ENCODE measurements around the gene FZD4.

Gene FZD4

DNA sequence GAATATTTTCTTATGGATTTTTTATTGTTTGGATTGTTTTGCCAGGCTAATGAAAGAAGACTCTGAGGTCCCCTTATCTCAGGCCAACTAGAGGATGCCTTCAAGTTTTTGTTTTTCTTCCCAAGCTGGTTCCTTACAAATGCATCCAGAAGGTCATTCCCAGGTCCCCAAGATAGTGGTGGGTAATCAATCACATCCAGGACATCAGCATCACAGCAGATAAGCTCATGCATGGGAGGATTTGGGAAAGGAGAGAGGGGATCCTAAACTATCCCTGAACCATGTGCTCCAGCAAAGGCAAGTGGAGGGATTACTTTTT lies 20.7 kb downstream of the FZD4 start:
- H3K4me1 ChIP-seq (ENCODE audit: control insufficient read depth in 1 of 2, insufficient read depth in 1 of 2, low read depth in 1 of 2, low read length in 1 of 2): no peaks in the 10 kb centered on the region

DNA sequence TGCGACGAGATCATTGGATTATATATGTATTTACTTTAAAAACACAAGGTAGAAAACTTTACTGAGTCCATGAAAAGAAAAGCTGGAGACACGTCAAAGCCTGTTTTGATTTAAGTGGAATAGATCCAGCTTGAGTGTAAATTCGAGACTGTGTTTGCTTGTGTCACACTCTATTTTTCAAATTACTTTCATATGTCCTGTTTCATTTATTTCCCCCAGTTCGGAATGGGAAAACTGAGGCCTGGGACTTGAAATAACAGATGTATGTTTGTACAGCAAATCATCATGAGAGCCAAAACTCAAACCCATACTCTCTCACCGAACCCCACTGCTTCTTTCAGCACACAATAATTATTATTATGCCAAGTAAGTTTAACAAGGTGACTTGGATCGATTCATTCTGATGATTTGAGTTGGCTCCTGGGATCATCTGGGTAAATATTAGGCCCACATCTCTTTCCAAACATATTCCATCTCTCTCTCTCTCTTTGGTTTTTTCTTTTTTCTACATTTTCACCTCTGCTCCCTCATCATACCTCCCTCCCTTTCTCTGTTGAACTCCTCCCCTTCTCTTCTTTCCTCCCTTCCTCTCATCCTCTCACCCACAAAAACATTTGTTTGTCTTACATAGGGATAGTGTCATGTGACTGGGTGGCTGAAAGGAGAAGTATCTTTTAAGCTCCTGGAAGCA lies 21.2 kb downstream of the FZD4 start:
- Histone ChIP-seq H3K27me3 (no peaks in the 10 kb centered on the region), H3K4me3 (ENCODE audit: low read depth in 1 of 2, low read length in 1 of 2) (no peak overlapping the region), H3K4me1 (ENCODE audit: control insufficient read depth in 1 of 2, insufficient read depth in 1 of 2, low read depth in 1 of 2, low read length in 1 of 2) (no peaks in the 10 kb centered on the region), H3K36me3 (no peaks in the 10 kb centered on the region), H3K27ac (no peak overlapping the region), H3K9me3 (no peaks in the 10 kb centered on the region)
- no peak for TF ChIP-seq CTCF (IDR thresholded peaks at IDR 0.05)

More for the DNA sequence above, 20.7 kb downstream of the FZD4 start:
- no peak for TF ChIP-seq CTCF (IDR thresholded peaks at IDR 0.05)
- H3K27ac ChIP-seq: no peak overlapping the region
- H3K4me3 ChIP-seq (ENCODE audit: low read depth in 1 of 2, low read length in 1 of 2): no peak overlapping the region
- H3K36me3 ChIP-seq: no peaks in the 10 kb centered on the region
- H3K27me3 ChIP-seq: no peaks in the 10 kb centered on the region
- H3K9me3 ChIP-seq: no peaks in the 10 kb centered on the region

GRCh38 chr11:86932924-86933875 lies 22.0 kb downstream of the FZD4 start:
- Histone ChIP-seq H3K27me3 (no peaks in the 10 kb centered on the region), H3K36me3 (no peaks in the 10 kb centered on the region), H3K4me1 (ENCODE audit: control insufficient read depth in 1 of 2, insufficient read depth in 1 of 2, low read depth in 1 of 2, low read length in 1 of 2) (no peaks in the 10 kb centered on the region), H3K4me3 (ENCODE audit: low read depth in 1 of 2, low read length in 1 of 2) (no peak overlapping the region), H3K27ac (no peak overlapping the region), H3K9me3 (no peaks in the 10 kb centered on the region)
- TF ChIP-seq CTCF (IDR thresholded peaks at IDR 0.05): no peak

- Histone ChIP-seq H3K4me1 (ENCODE audit: control insufficient read depth in 1 of 2, insufficient read depth in 1 of 2, low read depth in 1 of 2, low read length in 1 of 2) (no peaks in the 10 kb centered on the region), H3K9me3 (no peaks in the 10 kb centered on the region), H3K36me3 (no peaks in the 10 kb centered on the region), H3K27me3 (no peaks in the 10 kb centered on the region), H3K4me3 (ENCODE audit: low read depth in 1 of 2, low read length in 1 of 2) (no peak overlapping the region), H3K27ac (no peak overlapping the region)
- no peak for TF ChIP-seq CTCF (IDR thresholded peaks at IDR 0.05)
Measured at GRCh38 chr11:86932259-86932585, 23.0 kb downstream of the FZD4 start.

DNA sequence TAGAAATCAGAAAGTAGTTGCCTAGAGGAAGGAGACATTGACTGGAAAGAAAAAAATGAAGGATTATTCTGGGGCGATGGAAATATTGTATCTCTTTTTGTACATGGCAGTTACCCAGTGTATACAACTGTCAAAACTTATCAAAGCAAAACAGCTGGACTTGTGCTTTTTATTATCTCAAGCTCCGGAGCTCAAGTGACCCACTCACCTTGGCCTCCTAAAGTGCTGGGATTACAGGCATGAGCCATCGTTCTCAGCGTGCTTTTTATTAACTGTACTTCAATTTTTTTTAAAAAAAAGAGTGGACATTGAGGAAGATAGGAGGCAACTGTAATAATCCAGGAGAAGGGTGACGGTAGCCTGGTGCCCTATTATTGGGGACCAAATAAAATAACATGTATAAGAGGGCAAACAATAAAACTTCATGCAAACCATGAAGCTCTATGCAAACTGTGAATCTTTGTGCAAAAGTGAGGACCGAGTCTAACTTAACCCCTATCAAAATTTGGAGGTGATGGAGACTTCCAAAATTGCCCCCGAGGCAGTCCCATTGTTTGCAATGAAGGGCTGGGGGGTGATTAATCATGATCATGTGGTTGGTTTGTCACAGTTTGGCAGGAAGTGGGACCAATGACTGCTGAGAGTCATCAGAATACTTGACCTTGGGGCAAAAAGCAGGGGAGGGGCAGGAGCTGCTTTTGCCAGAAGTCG lies 23.5 kb downstream of the FZD4 start:
- Histone ChIP-seq H3K36me3 (no peaks in the 10 kb centered on the region), H3K4me1 (ENCODE audit: control insufficient read depth in 1 of 2, insufficient read depth in 1 of 2, low read depth in 1 of 2, low read length in 1 of 2) (no peaks in the 10 kb centered on the region), H3K4me3 (ENCODE audit: low read depth in 1 of 2, low read length in 1 of 2) (no peak overlapping the region), H3K27me3 (no peaks in the 10 kb centered on the region), H3K9me3 (no peaks in the 10 kb centered on the region), H3K27ac (no peak overlapping the region)
- TF ChIP-seq CTCF (IDR thresholded peaks at IDR 0.05): no peak
